K562 (cell line): ENCODE results near the gene ATXN7. TPM values are rescaled to one million over a fixed set of nuclear protein-coding genes. Genes with fewer than 3 reads are reported as not detected.

Source experiments
- ATAC-seq: fragments of 200-7000 bp; cut with Tn5 transposase; 3 replicates; pipeline ENCODE4 v1.9.1; 2020; ENCODE audit warnings: moderate library complexity
- BruUV-seq: library from RNA; stranded (reverse); fragments of 400-500 nt; replicated peaks from 2 replicates; lab custom pipeline; 2021; lab: Mats Ljungman, UMichigan
- CTCF ChIA-PET: fragments of 300-600 bp; formaldehyde crosslinking; extraction: SDS; loops from one replicate; lab custom pipeline; 2021; ENCODE audit warnings: low intra/inter-chr PET ratio; lab: Yijun Ruan, JAX
- POLR2A ChIA-PET: fragments of 300-600, 350-650 bp; sonication (Branson Sonifier 250); formaldehyde crosslinking; extraction: SDS; loops from one replicate; lab custom pipeline; 2021; ENCODE audit warnings: antibody characterized with exemption, inconsistent platforms; lab: Yijun Ruan, JAX
- DNase-seq, 4 experiments: peaks; one replicate each; pipeline versions ENCODE4 v3.0.0 to v3.0.0-alpha.2; 2011 to 2018; ENCODE audit warnings: low spot score in 3 of 4, mixed read lengths in 3 of 4; ENCODE audit errors: extremely low read depth in 1 of 4
- FAIRE-seq: peaks from 2 replicates; lab custom pipeline; 2011; peaks lifted over from hg19 to GRCh38; lab: Jason Lieb, UNC
- H2AFZ ChIP-seq: 2 replicates; pipeline ENCODE4 v1.6.0; 2011; ENCODE audit warnings: low read depth, low read length, control low read depth, inconsistent platforms
- H3K27ac ChIP-seq: fragments of 200-600 bp; 3 replicates; pipeline ENCODE4 v1.8.0; 2011; ENCODE audit warnings: low read depth, mild to moderate bottlenecking, control low read depth, inconsistent platforms, low read length, moderate library complexity, mixed read lengths; ENCODE audit errors: extremely low read depth
- H3K27me3 ChIP-seq, 2 experiments: fragments of 300-600 bp in 1 of 2; 2 replicates in 1 of 2; 3 replicates in 1 of 2; pipeline versions ENCODE4 v1.6.0 to v1.8.0; 2011; ENCODE audit warnings: inconsistent platforms in 2 of 2, low read length in 2 of 2, mild to moderate bottlenecking in 1 of 2, mixed read lengths in 1 of 2, moderate library complexity in 1 of 2; ENCODE audit not compliant: control insufficient read depth in 2 of 2, insufficient read depth in 2 of 2
- H3K36me3 ChIP-seq: fragments of 300-600 bp; 3 replicates; pipeline ENCODE4 v1.8.0; 2011; ENCODE audit warnings: mild to moderate bottlenecking, low read length, inconsistent platforms; ENCODE audit not compliant: control insufficient read depth, insufficient read depth
- H3K4me1 ChIP-seq, 2 experiments: fragments of 200-600 bp in 1 of 2; replicated peaks in 1 of 2; 2 replicates in 1 of 2; 3 replicates in 1 of 2; pipeline versions ENCODE4 v1.5.1 to v1.8.0; 2011; ENCODE audit warnings: inconsistent platforms in 2 of 2, low read length in 2 of 2, mild to moderate bottlenecking in 1 of 2, mixed read lengths in 1 of 2, moderate library complexity in 1 of 2; ENCODE audit not compliant: control insufficient read depth in 2 of 2, insufficient read depth in 2 of 2
- H3K4me2 ChIP-seq: 2 replicates; pipeline ENCODE4 v1.6.1; 2011; ENCODE audit warnings: low read length, control low read depth, inconsistent platforms, mixed read lengths; ENCODE audit not compliant: insufficient read depth
- H3K4me3 ChIP-seq: fragments of 200-600 bp; sonication (generic), shearing (Covaris generic); 2 replicates; pipeline ENCODE4 v1.5.1; 2016; ENCODE audit warnings: control low read depth, inconsistent platforms
- H3K79me2 ChIP-seq: fragments of 200-600 bp; 3 replicates; pipeline ENCODE4 v1.8.0; 2011; ENCODE audit warnings: low read length, inconsistent platforms; ENCODE audit not compliant: control insufficient read depth, insufficient read depth
- H3K9ac ChIP-seq, 2 experiments: 2 replicates each; pipeline versions ENCODE4 v1.6.0 to v1.6.1; 2011; ENCODE audit warnings: low read depth in 2 of 2, low read length in 2 of 2, control low read depth in 1 of 2, inconsistent platforms in 1 of 2, mild to moderate bottlenecking in 1 of 2, mixed read lengths in 1 of 2; ENCODE audit not compliant: insufficient read depth in 1 of 2
- H3K9me1 ChIP-seq: one replicate; pipeline ENCODE4 v1.6.0; 2011; ENCODE audit warnings: inconsistent platforms, mild to moderate bottlenecking, low read length, moderate library complexity; ENCODE audit not compliant: control insufficient read depth, insufficient read depth
- H3K9me3 ChIP-seq: replicated peaks from 2 replicates; pipeline ENCODE4 v1.5.1; 2011; ENCODE audit warnings: low read depth, low read length, inconsistent platforms; ENCODE audit not compliant: control insufficient read depth, insufficient read depth
- H4K20me1 ChIP-seq: replicated peaks from 2 replicates; pipeline ENCODE4 v1.6.1; 2011; ENCODE audit warnings: low read length, inconsistent platforms, mixed read lengths; ENCODE audit not compliant: control insufficient read depth, insufficient read depth
- CHAMP1 ChIP-seq: fragments of 450-650 bp; IDR thresholded peaks from 2 replicates; pipeline ENCODE4 v1.6.1; 2016; ENCODE audit warnings: mild to moderate bottlenecking
- HNRNPH1 ChIP-seq: fragments of 200-400 bp; formaldehyde crosslinking; optimal IDR thresholded peaks from 2 replicates; pipeline ENCODE3; 2017; ENCODE audit warnings: low read depth, mild to moderate bottlenecking, low read length, moderate library complexity
- HSF4 ChIP-seq: fragments of 250-450 bp; sonication (Bioruptor Pico); IDR thresholded peaks from 2 replicates; pipeline ENCODE4 v2.1.2; 2022; ENCODE audit warnings: mild to moderate bottlenecking, moderate library complexity, borderline replicate concordance
- NFXL1 ChIP-seq: fragments of 450-650 bp; formaldehyde crosslinking; IDR thresholded peaks from 2 replicates; pipeline ENCODE4 v1.4.0; 2021; ENCODE audit warnings: mild to moderate bottlenecking
- POLR3G ChIP-seq: IDR thresholded peaks from 2 replicates; pipeline ENCODE4 v1.6.1; 2011; ENCODE audit not compliant: insufficient read length, insufficient replicate concordance; ENCODE audit errors: extremely low read depth
- RAD21 ChIP-seq, 2 experiments: fragments of 250-450 bp in 1 of 2; fragments of 450-650 bp in 1 of 2; sonication (Bioruptor Pico) in 1 of 2; formaldehyde crosslinking in 1 of 2; IDR thresholded peaks in 1 of 2; conservative IDR thresholded peaks in 1 of 2; 2 replicates each; pipeline versions ENCODE4 v1.4.0 to v1.8.0; 2020 to 2022; ENCODE audit warnings: mild to moderate bottlenecking in 2 of 2, moderate library complexity in 1 of 2
- RAD51 ChIP-seq: fragments of 450-650 bp; IDR thresholded peaks from 2 replicates; pipeline ENCODE4 v1.7.1; 2016; ENCODE audit warnings: low read depth, mild to moderate bottlenecking, borderline replicate concordance
- RNF219 ChIP-seq: fragments of 250-450 bp; sonication (Bioruptor Pico); IDR thresholded peaks from 2 replicates; pipeline ENCODE4 v1.5.0; 2022; ENCODE audit warnings: mild to moderate bottlenecking
- STAT5A ChIP-seq: IDR thresholded peaks from 2 replicates; pipeline ENCODE4 v1.6.1; 2012; ENCODE audit warnings: low read length, inconsistent platforms, borderline replicate concordance
- XRCC3 ChIP-seq: fragments of 450-650 bp; IDR thresholded peaks from 2 replicates; pipeline ENCODE4 v1.6.1; 2017; ENCODE audit warnings: mild to moderate bottlenecking, moderate library complexity
- YY1 ChIP-seq, 3 experiments: IDR thresholded peaks; 2 replicates each; pipeline ENCODE4 v1.6.1; 2011; ENCODE audit warnings: low read length in 2 of 3, mild to moderate bottlenecking in 2 of 3, moderate library complexity in 2 of 3, borderline replicate concordance in 1 of 3, control low read depth in 1 of 3, low read depth in 1 of 3; ENCODE audit not compliant: insufficient read depth in 3 of 3, insufficient replicate concordance in 2 of 3, control insufficient read depth in 1 of 3, insufficient read length in 1 of 3; ENCODE audit errors: extremely low read depth in 1 of 3
- ZNF431 ChIP-seq: sonication (generic); formaldehyde crosslinking; IDR thresholded peaks from 2 replicates; pipeline ENCODE4 v1.8.0; 2022; ENCODE audit warnings: mild to moderate bottlenecking, missing genetic modification reagents
- WGBS: fragments of 100-300 bp; shearing (Covaris generic); methylation state at CpG from one replicate; pipeline ENCODE4 v1.1.6; 2016; ENCODE audit warnings: low coverage, mixed read lengths; ENCODE audit not compliant: insufficient coverage; ENCODE audit errors: missing lambda C conversion rate; 5-methylcytosine and 5-hydroxymethylcytosine counted together
- in situ Hi-C: fragments of 300-500 bp; cut with MboI; formaldehyde crosslinking; loops from 4 replicates; pipeline ENCODE4 v1.15.0; 2018; ENCODE audit warnings: inconsistent platforms, mixed read lengths
- intact Hi-C: fragments of 100-400 bp; cut with micrococcal nuclease; formaldehyde crosslinking; loops from 2 replicates; pipeline ENCODE4 v1.14.2; 2022
- polyA plus RNA-seq, 8 experiments: library from polyadenylated mRNA; depleted of rRNA in 4 of 8; stranded (reverse) in 5 of 8; unstranded in 3 of 8; fragments of >200 nt; fragmentation: Nextera tagmentation in 2 of 8; fragmentation: Illumina TruSeq in 1 of 8; extraction: Ambion mirVana in 2 of 8; extraction: Trizol in 1 of 8; gene quantifications; 2 replicates each; pipeline versions ENCODE4 v1.2.1 to v1.2.3, GENCODE V29; 2011 to 2014; ENCODE audit warnings: inconsistent platforms in 1 of 8, missing spikeins in 1 of 8
- total RNA-seq, 7 experiments: library from RNA; depleted of rRNA in 6 of 7; stranded (reverse); fragments of >200 nt in 6 of 7; fragmentation: Illumina TruSeq in 2 of 7; extraction: Trizol in 2 of 7; gene quantifications; 2 replicates each; pipeline versions ENCODE4 v1.2.1 to v1.2.3, GENCODE V29; 2011 to 2021; ENCODE audit warnings: low replicate concordance in 1 of 7
- TF ChIP-seq, protein P1 (sequence below): sonication (generic); formaldehyde crosslinking; IDR thresholded peaks from 2 replicates; pipeline ENCODE4 v1.8.1; 2023; ENCODE audit warnings: mild to moderate bottlenecking, missing genetic modification reagents

Gene ATXN7
- total and polyA plus RNA-seq, 9 of the 15 experiments (the other 6 are each of a cell fraction or from before 2014, with no cell fraction given) = 0.41 to 9.2 (median 6.7) TPM

GRCh38 chr3:64023187-64023860 lies 159.7 kb downstream of the ATXN7 start, which contains the start of gene PSMD6:
PSMD6 (minus strand) TSS chr3:64023494; CDS start chr3:64023419, 75 bp downstream.
- Histone ChIP-seq H3K9me3 (no peaks in the 10 kb centered on the region), H3K9ac (peak within 1 kb of the TSS; percentile 85 to 99), H3K27me3 (no peaks in the 10 kb centered on the region), H3K4me1 (no peaks in the 10 kb centered on the region; a peak in 1 of 5 replicates), H3K79me2 (peaks cover 43% of the 10 kb centered on the region), H3K9me1 (no peaks in the 10 kb centered on the region), H4K20me1 (peaks cover 3% of the 10 kb centered on the region; the same call in 1 of the 2 replicates), H2AFZ (peak within 1 kb of the TSS; percentile 97), H3K4me3 (peak within 1 kb of the TSS; percentile 64), H3K36me3 (peaks cover 38% of the 10 kb centered on the region), H3K27ac (peak within 1 kb of the TSS; percentile 89), H3K4me2 (peak within 1 kb of the TSS; percentile 90)
- DNase-seq (peak; percentile 84 to 86 (median 86)), ATAC-seq (peak; percentile 97), FAIRE-seq (peak; percentile 81)
- intact Hi-C loops (no loop called here), in situ Hi-C loops (no loop called here)
- ChIA-PET POLR2A (interaction anchor here (0.6 to 1.0 kb wide), 3 partner anchors 18 to 28 kb away, joined by 3 to 5 read pairs (median 3); no protein-coding TSS in a partner anchor), CTCF (no interaction called here)
- no TSS peak for BruUV-seq
- 7% methylated on average over 10 of the region's 59 CpGs for WGBS
- TF ChIP-seq ZNF431 (no peak), RAD21 (CRISPR knock-in tag; conservative IDR thresholded peaks at IDR 0.05 in 1 of 2, IDR thresholded peaks at IDR 0.05 in 1 of 2) (peak; percentile 35 to 47), CHAMP1 (peak; percentile 80; the same call in 1 of the 2 replicates), XRCC3 (no peak), NFXL1 (CRISPR knock-in tag) (no peak), RAD51 (peak; percentile 44; the same call in 1 of the 2 replicates), HNRNPH1 (no peak), STAT5A (peak; percentile 7; the same call in 1 of the 2 replicates), YY1 (IDR thresholded peaks at IDR 0.05; ENCODE audit: borderline replicate concordance in 1 of 3, control insufficient read depth in 1 of 3, extremely low read depth in 1 of 3, insufficient read depth in 3 of 3, insufficient read length in 1 of 3, insufficient replicate concordance in 2 of 3, low read depth in 1 of 3, low read length in 2 of 3) (peak; percentile 14 to 75 (median 22)), POLR3G (no peak), HSF4 (no peak), RNF219 (CRISPR knock-in tag) (no peak)
- TF ChIP-seq, protein P1, sequence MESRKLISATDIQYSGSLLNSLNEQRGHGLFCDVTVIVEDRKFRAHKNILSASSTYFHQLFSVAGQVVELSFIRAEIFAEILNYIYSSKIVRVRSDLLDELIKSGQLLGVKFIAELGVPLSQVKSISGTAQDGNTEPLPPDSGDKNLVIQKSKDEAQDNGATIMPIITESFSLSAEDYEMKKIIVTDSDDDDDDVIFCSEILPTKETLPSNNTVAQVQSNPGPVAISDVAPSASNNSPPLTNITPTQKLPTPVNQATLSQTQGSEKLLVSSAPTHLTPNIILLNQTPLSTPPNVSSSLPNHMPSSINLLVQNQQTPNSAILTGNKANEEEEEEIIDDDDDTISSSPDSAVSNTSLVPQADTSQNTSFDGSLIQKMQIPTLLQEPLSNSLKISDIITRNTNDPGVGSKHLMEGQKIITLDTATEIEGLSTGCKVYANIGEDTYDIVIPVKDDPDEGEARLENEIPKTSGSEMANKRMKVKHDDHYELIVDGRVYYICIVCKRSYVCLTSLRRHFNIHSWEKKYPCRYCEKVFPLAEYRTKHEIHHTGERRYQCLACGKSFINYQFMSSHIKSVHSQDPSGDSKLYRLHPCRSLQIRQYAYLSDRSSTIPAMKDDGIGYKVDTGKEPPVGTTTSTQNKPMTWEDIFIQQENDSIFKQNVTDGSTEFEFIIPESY = peak; percentile 33; the same call in 1 of the 2 replicates
